GM12878 (cell line): ENCODE results near the gene MYO7B. TPM values are rescaled to one million over a fixed set of nuclear protein-coding genes. Genes with fewer than 3 reads are reported as not detected.

Source experiments
- ATAC-seq: fragments of 200-7000 bp; cut with Tn5 transposase; 3 replicates; pipeline ENCODE4 v1.9.1; 2020; ENCODE audit warnings: mild to moderate bottlenecking, moderate library complexity
- BruUV-seq: library from RNA; stranded (reverse); fragments of 400-500 nt; replicated peaks from 2 replicates; lab custom pipeline; 2021; lab: Mats Ljungman, UMichigan
- CTCF ChIA-PET: fragments of 300-600 bp; sonication (Branson Sonifier 250); formaldehyde crosslinking; extraction: SDS; loops from one replicate; lab custom pipeline; 2021; ENCODE audit warnings: inconsistent platforms; lab: Yijun Ruan, JAX
- POLR2A ChIA-PET: fragments of 350-600 bp; formaldehyde crosslinking; extraction: SDS; loops from one replicate; lab custom pipeline; 2021; ENCODE audit warnings: inconsistent platforms; lab: Charles Lee
- RAD21 ChIA-PET: fragments of 300-600 bp; sonication (Branson Sonifier 250); formaldehyde crosslinking; loops from one replicate; lab custom pipeline; 2023; ENCODE audit warnings: antibody characterized with exemption; ENCODE audit not compliant: unreplicated experiment; lab: Charles Lee
- SMC1A ChIA-PET: fragments of 300-600 bp; sonication (Branson Sonifier 250); formaldehyde crosslinking; loops from one replicate; lab custom pipeline; 2023; ENCODE audit not compliant: unreplicated experiment, uncharacterized antibody; lab: Charles Lee
- DNase-seq: peaks from one replicate; pipeline ENCODE4 v3.0.0-alpha.2; 2011; ENCODE audit warnings: low read depth, low spot score
- FAIRE-seq: peaks from 3 replicates; lab custom pipeline; 2011; peaks lifted over from hg19 to GRCh38; lab: Jason Lieb, UNC
- H2AFZ ChIP-seq: 2 replicates; pipeline ENCODE4 v1.6.0; 2011; ENCODE audit warnings: low read depth, low read length, control low read depth; ENCODE audit not compliant: control insufficient read depth
- H3K27ac ChIP-seq: 2 replicates; pipeline ENCODE4 v1.5.1; 2011; ENCODE audit warnings: control low read depth; ENCODE audit not compliant: control insufficient read depth, insufficient read depth
- H3K27me3 ChIP-seq, 2 experiments: replicated peaks in 1 of 2; 2 replicates each; pipeline versions ENCODE4 v1.6.0 to v1.6.1; 2011; ENCODE audit warnings: low read length in 1 of 2; ENCODE audit not compliant: control insufficient read depth in 2 of 2, insufficient read depth in 2 of 2
- H3K36me3 ChIP-seq, 2 experiments: 2 replicates each; pipeline ENCODE4 v1.5.1; 2011; ENCODE audit warnings: low read length in 1 of 2; ENCODE audit not compliant: control insufficient read depth in 2 of 2, insufficient read depth in 2 of 2
- H3K4me1 ChIP-seq: 2 replicates; pipeline ENCODE4 v1.6.1; 2011; ENCODE audit warnings: mild to moderate bottlenecking, low read length, moderate library complexity, mixed read lengths; ENCODE audit not compliant: control insufficient read depth, insufficient read depth
- H3K4me2 ChIP-seq: 2 replicates; pipeline ENCODE4 v1.6.0; 2011; ENCODE audit warnings: control low read depth; ENCODE audit not compliant: control insufficient read depth, insufficient read depth
- H3K4me3 ChIP-seq: fragments of 200-600 bp; sonication (generic); 2 replicates; pipeline ENCODE4 v1.5.1; 2016
- H3K79me2 ChIP-seq: 2 replicates; pipeline ENCODE4 v1.6.0; 2011; ENCODE audit warnings: low read length; ENCODE audit not compliant: control insufficient read depth, insufficient read depth
- H3K9ac ChIP-seq: 2 replicates; pipeline ENCODE4 v1.8.0; 2011; ENCODE audit warnings: low read length, control low read depth, mixed read lengths; ENCODE audit not compliant: control insufficient read depth, insufficient read depth
- H3K9me3 ChIP-seq: replicated peaks from 3 replicates; pipeline ENCODE4 v1.5.1; 2011; ENCODE audit warnings: mild to moderate bottlenecking, low read length; ENCODE audit not compliant: control insufficient read depth, insufficient read depth
- H4K20me1 ChIP-seq: 2 replicates; pipeline ENCODE4 v1.6.0; 2011; ENCODE audit not compliant: control insufficient read depth, insufficient read depth
- ASH2L ChIP-seq: fragments of 300-600, 200-600 bp; sonication (generic); IDR thresholded peaks from 2 replicates; pipeline ENCODE4 v1.6.1; 2017; ENCODE audit warnings: low read depth, mild to moderate bottlenecking, borderline replicate concordance
- BRCA1 ChIP-seq: IDR thresholded peaks from 2 replicates; pipeline ENCODE4 v1.6.1; 2011; ENCODE audit warnings: low read depth, low read length, improper control_type of control experiment
- CHD1 ChIP-seq: IDR thresholded peaks from 2 replicates; pipeline ENCODE4 v1.6.1; 2012; ENCODE audit warnings: low read depth, low read length, improper control_type of control experiment
- EGR1 ChIP-seq, 2 experiments: IDR thresholded peaks; 1 replicate in 1 of 2; 2 replicates in 1 of 2; pipeline ENCODE4 v1.6.1; 2011 to 2012; ENCODE audit warnings: low read depth in 2 of 2, low read length in 2 of 2, borderline replicate concordance in 1 of 2, mild to moderate bottlenecking in 1 of 2, moderate library complexity in 1 of 2
- ESRRA ChIP-seq: IDR thresholded peaks from 2 replicates; pipeline ENCODE4 v1.6.1; 2012; ENCODE audit warnings: mild to moderate bottlenecking, low read length, improper control_type of control experiment
- GABPA ChIP-seq: IDR thresholded peaks from 2 replicates; pipeline ENCODE4 v1.6.1; 2014; ENCODE audit warnings: antibody characterized with exemption, low read depth, mild to moderate bottlenecking, inconsistent platforms
- IKZF2 ChIP-seq, 2 experiments: fragments of 450-650 bp; IDR thresholded peaks; 2 replicates each; pipeline ENCODE4 v1.6.1; 2017; ENCODE audit warnings: mild to moderate bottlenecking in 2 of 2, moderate library complexity in 2 of 2
- JUNB ChIP-seq: IDR thresholded peaks from 2 replicates; pipeline ENCODE4 v1.6.1; 2016; ENCODE audit warnings: antibody characterized with exemption, mild to moderate bottlenecking
- JUND ChIP-seq: IDR thresholded peaks from 2 replicates; pipeline ENCODE4 v1.6.1; 2012; ENCODE audit warnings: low read depth, mild to moderate bottlenecking, low read length, improper control_type of control experiment, moderate library complexity
- KLF5 ChIP-seq: fragments of 450-650 bp; IDR thresholded peaks from 2 replicates; pipeline ENCODE4 v1.6.1; 2014; ENCODE audit warnings: mild to moderate bottlenecking; ENCODE audit not compliant: partially characterized antibody
- MTA2 ChIP-seq: fragments of 450-650 bp; IDR thresholded peaks from 2 replicates; pipeline ENCODE4 v1.6.1; 2016; ENCODE audit warnings: low read depth, mild to moderate bottlenecking, moderate library complexity
- SIX5 ChIP-seq: IDR thresholded peaks from 2 replicates; pipeline ENCODE4 v1.6.1; 2011; ENCODE audit warnings: mild to moderate bottlenecking, low read depth, low read length, moderate library complexity; ENCODE audit not compliant: severe bottlenecking
- SREBF1 ChIP-seq: IDR thresholded peaks from 2 replicates; pipeline ENCODE4 v1.6.1; 2012; ENCODE audit warnings: mild to moderate bottlenecking, low read length
- TARDBP ChIP-seq: IDR thresholded peaks from 2 replicates; pipeline ENCODE4 v1.6.1; 2016; ENCODE audit warnings: borderline replicate concordance
- TCF7 ChIP-seq: IDR thresholded peaks from 2 replicates; pipeline ENCODE4 v1.6.1; 2014; ENCODE audit warnings: antibody characterized with exemption, borderline replicate concordance
- YY1 ChIP-seq: IDR thresholded peaks from 2 replicates; pipeline ENCODE4 v1.6.1; 2011; ENCODE audit warnings: low read depth, mild to moderate bottlenecking, low read length
- WGBS: methylation state at CpG from one replicate; pipeline ENCODE4 v1.1.6; 2016; ENCODE audit warnings: low lambda C conversion rate; ENCODE audit not compliant: insufficient replicate concordance, insufficient coverage; ENCODE audit errors: missing lambda C conversion rate; 5-methylcytosine and 5-hydroxymethylcytosine counted together
- in situ Hi-C: fragments of 300-500 bp; cut with MboI; formaldehyde crosslinking; loops from 9 replicates; pipeline ENCODE4 v1.14.3; 2018; ENCODE audit warnings: mixed read lengths
- intact Hi-C: fragments of 100-400 bp; cut with micrococcal nuclease; formaldehyde crosslinking; loops from one replicate; pipeline ENCODE4 v1.14.2; 2022; ENCODE audit not compliant: unreplicated experiment
- polyA plus RNA-seq, 11 experiments: library from polyadenylated mRNA; depleted of rRNA in 4 of 11; unstranded in 6 of 11; stranded (reverse) in 5 of 11; fragments of >200 nt; fragmentation: Nextera tagmentation in 4 of 11; fragmentation: Illumina TruSeq in 1 of 11; extraction: Ambion mirVana in 4 of 11; extraction: Trizol in 1 of 11; gene quantifications; 1 replicate in 1 of 11; 2 replicates in 10 of 11; pipeline versions ENCODE4 v1.2.1 to v1.2.3, GENCODE V29; 2011 to 2016; ENCODE audit warnings: inconsistent platforms in 2 of 11, missing spikeins in 2 of 11, low read depth in 1 of 11
- total RNA-seq, 4 experiments: library from RNA; depleted of rRNA in 3 of 4; stranded (reverse); fragments of >200 nt in 3 of 4; fragmentation: Illumina TruSeq in 1 of 4; extraction: Trizol in 1 of 4; gene quantifications; 2 replicates each; pipeline versions ENCODE4 v1.2.1 to v1.2.3, GENCODE V29; 2013 to 2021
- TF ChIP-seq, protein P1 (sequence below): IDR thresholded peaks from 2 replicates; pipeline ENCODE4 v1.6.1; 2012; ENCODE audit warnings: low read depth, low read length, improper control_type of control experiment
- TF ChIP-seq, protein P2 (sequence below): IDR thresholded peaks from 2 replicates; pipeline ENCODE4 v1.6.1; 2011; ENCODE audit warnings: borderline replicate concordance, low read depth, mild to moderate bottlenecking, moderate library complexity, mixed read lengths, low read length; ENCODE audit not compliant: insufficient read depth; ENCODE audit errors: extremely low read length

Gene MYO7B
- total and polyA plus RNA-seq, 10 of the 15 experiments (the other 5 are each of a cell fraction or from before 2014, with no cell fraction given), result 0.08 to 4.8 (median 1.2) TPM

DNA sequence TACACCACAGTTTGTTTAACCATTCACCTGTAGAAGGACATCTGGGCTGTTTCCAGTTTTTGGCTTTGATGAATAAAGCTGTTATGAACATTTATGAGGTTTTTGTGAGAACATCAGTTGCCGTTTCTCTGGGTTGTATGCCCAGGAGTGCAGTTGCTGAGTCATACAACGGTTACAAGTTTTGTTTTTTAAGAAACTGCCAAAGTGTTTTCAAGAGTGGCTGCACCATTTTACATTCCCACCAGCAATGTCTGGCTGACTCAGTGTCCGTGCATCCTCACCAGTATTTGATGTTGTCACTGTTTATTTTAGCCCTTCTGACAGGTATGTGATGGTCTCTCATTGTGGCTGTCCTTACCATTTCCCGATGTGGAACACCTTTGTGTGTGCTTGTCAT lies 62.5 kb downstream of the MYO7B start:
- no peak for FAIRE-seq

DNA sequence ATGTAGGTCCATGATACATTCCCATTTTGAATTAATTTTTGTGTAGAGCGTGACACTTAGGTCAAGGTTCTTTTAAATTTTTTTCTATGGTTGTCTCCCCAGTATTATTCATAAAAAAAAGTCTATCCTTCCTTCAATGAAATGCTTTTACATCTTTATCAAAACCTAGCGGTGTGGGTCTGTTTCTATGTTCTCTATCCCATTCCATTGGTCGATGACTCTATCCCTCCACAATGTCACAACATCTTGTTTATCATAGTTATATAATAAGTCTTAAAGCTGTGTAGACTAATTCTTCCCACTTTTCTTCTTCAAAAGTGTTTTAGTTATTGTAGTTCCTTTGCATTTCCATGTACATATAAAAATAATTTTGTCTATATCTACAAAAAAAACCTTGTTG lies 63.2 kb downstream of the MYO7B start:
- Histone ChIP-seq H3K4me1 (no peaks in the 10 kb centered on the region), H3K9me3 (peaks cover 7% of the 10 kb centered on the region), H3K4me3 (no peak overlapping the region), H3K27me3 (no peaks in the 10 kb centered on the region; a peak in 1 of 4 replicates), H3K36me3 (no peaks in the 10 kb centered on the region), H3K9ac (no peak overlapping the region), H3K79me2 (no peaks in the 10 kb centered on the region), H2AFZ (no peak overlapping the region), H4K20me1 (no peaks in the 10 kb centered on the region), H3K4me2 (no peak overlapping the region), H3K27ac (no peak overlapping the region)
- intact Hi-C loops, result loop anchor here (5.0 kb wide), 1 partner anchor 39 kb away; no protein-coding TSS in a partner anchor
- SMC1A ChIA-PET, result interaction anchor here (1.3 to 1.6 kb wide), 2 partner anchors 13 to 52 kb away, joined by 4 read pairs; no protein-coding TSS in a partner anchor
- POLR2A ChIA-PET, result no interaction called here
- TF ChIP-seq JUND (no peak), GABPA (no peak)
- TF ChIP-seq, protein P1, sequence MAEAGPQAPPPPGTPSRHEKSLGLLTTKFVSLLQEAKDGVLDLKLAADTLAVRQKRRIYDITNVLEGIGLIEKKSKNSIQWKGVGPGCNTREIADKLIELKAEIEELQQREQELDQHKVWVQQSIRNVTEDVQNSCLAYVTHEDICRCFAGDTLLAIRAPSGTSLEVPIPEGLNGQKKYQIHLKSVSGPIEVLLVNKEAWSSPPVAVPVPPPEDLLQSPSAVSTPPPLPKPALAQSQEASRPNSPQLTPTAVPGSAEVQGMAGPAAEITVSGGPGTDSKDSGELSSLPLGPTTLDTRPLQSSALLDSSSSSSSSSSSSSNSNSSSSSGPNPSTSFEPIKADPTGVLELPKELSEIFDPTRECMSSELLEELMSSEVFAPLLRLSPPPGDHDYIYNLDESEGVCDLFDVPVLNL, result no peak
- TF ChIP-seq, protein P2, sequence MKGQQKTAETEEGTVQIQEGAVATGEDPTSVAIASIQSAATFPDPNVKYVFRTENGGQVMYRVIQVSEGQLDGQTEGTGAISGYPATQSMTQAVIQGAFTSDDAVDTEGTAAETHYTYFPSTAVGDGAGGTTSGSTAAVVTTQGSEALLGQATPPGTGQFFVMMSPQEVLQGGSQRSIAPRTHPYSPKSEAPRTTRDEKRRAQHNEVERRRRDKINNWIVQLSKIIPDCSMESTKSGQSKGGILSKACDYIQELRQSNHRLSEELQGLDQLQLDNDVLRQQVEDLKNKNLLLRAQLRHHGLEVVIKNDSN, result no peak
- CTCF ChIA-PET, result interaction anchor here (1.2 to 2.2 kb wide), 2 partner anchors 8 to 9 kb away, joined by 3 to 10 read pairs; no protein-coding TSS in a partner anchor
- no peak for FAIRE-seq
- DNase-seq, result no peak
- RAD21 ChIA-PET, result no interaction called here
- 70% methylated on average over 3 of the region's 3 CpGs for WGBS
- no TSS peak for BruUV-seq
- ATAC-seq, result no peak
- in situ Hi-C loops, result no loop called here

More for the DNA sequence above, 62.5 kb downstream of the MYO7B start:
- RAD21 ChIA-PET, result no interaction called here
- Histone ChIP-seq H3K27ac (no peak overlapping the region), H3K27me3 (no peaks in the 10 kb centered on the region; a peak in 1 of 4 replicates), H2AFZ (no peak overlapping the region), H3K79me2 (no peaks in the 10 kb centered on the region), H3K9ac (no peak overlapping the region), H3K4me3 (no peak overlapping the region), H4K20me1 (no peaks in the 10 kb centered on the region), H3K4me1 (no peaks in the 10 kb centered on the region), H3K36me3 (no peaks in the 10 kb centered on the region)
- SMC1A ChIA-PET, result no interaction called here
- CTCF ChIA-PET, result no interaction called here
- BruUV-seq, result no TSS peak
- no peak for DNase-seq
- no peak for ATAC-seq
- in situ Hi-C loops, result no loop called here
- 36% methylated on average over 4 of the region's 4 CpGs for WGBS
- intact Hi-C loops, result loop anchor here (5.0 kb wide), 1 partner anchor 39 kb away; no protein-coding TSS in a partner anchor
- no peak for TF ChIP-seq IKZF2 (IDR thresholded peaks at IDR 0.05)
- no peak for TF ChIP-seq TCF7
- TF ChIP-seq BRCA1, result no peak
- TF ChIP-seq MTA2, result no peak
- no peak for TF ChIP-seq SREBF1
- TF ChIP-seq ESRRA, result no peak
- no peak for TF ChIP-seq ASH2L
- TF ChIP-seq TARDBP, result no peak
- no peak for TF ChIP-seq CHD1
- no peak for TF ChIP-seq KLF5
- no peak for TF ChIP-seq SIX5
- no peak for TF ChIP-seq JUNB
- no peak for TF ChIP-seq YY1
- no peak for TF ChIP-seq EGR1 (IDR thresholded peaks at IDR 0.05; ENCODE audit: borderline replicate concordance in 1 of 2, low read depth in 2 of 2, low read length in 2 of 2)
- TF ChIP-seq, all 136 proteins: peak for 0
- POLR2A ChIA-PET, result no interaction called here
- no peak overlapping the region for H3K4me2 ChIP-seq
- H3K9me3 ChIP-seq, result peaks cover 5% of the 10 kb centered on the region
